Body of pancreas (tissue), 4 donors: ENCODE results near the gene DNM2. TPM values are rescaled to one million over a fixed set of nuclear protein-coding genes. Genes with fewer than 3 reads are reported as not detected.
"Not testable (repeated sequence)": the region's sequence is repeated elsewhere in the genome, so short reads cannot be mapped to it uniquely, and the experiment has no call there.

Source experiments
- ATAC-seq: fragments of 150-250 bp; one replicate; pipeline ENCODE4 v1.9.1; 2016
- DNase-seq, 4 donors: peaks; one replicate each; pipeline ENCODE4 v3.0.0-alpha.2; 2019
- H3K27ac ChIP-seq, 4 donors: fragments of 200-600 bp; sonication (generic); 1 replicate in 3 of 4; 2 replicates in 1 of 4; pipeline versions ENCODE4 v1.5.1 to v1.6.1; 2016 to 2019; ENCODE audit warnings: mild to moderate bottlenecking in 1 of 4, mixed read lengths in 1 of 4, moderate library complexity in 1 of 4
- H3K27me3 ChIP-seq, 2 donors: fragments of 200-600 bp; sonication (generic); one replicate each; pipeline ENCODE4 v1.6.0; 2016; ENCODE audit warnings: mild to moderate bottlenecking in 1 of 2
- H3K36me3 ChIP-seq, 2 donors: fragments of 200-600 bp; sonication (generic); replicated peaks in 1 of 2; 2 replicates each; pipeline ENCODE4 v1.5.1; 2016; ENCODE audit warnings: low read depth in 2 of 2; ENCODE audit not compliant: insufficient read depth in 1 of 2
- H3K4me1 ChIP-seq: fragments of 200-600 bp; sonication (generic); one replicate; pipeline ENCODE4 v1.6.0; 2016
- H3K4me3 ChIP-seq, 2 donors: fragments of 200-600 bp; sonication (generic); 1 replicate in 1 of 2; 2 replicates in 1 of 2; pipeline ENCODE4 v1.5.1; 2016 to 2019
- H3K9me3 ChIP-seq, 3 donors: fragments of 200-600 bp; sonication (generic); 1 replicate in 2 of 3; 2 replicates in 1 of 3; pipeline ENCODE4 v1.5.1; 2016
- CTCF ChIP-seq, 7 experiments: fragments of 450-650 bp in 4 of 7; fragments of 200-600 bp in 3 of 7; sonication (generic) in 3 of 7; IDR thresholded peaks; one replicate each; pipeline ENCODE4 v1.5.1; 2016 to 2019; ENCODE audit warnings: antibody characterized with exemption in 7 of 7
- POLR2A ChIP-seq, 3 donors: fragments of 450-650 bp; IDR thresholded peaks; one replicate each; pipeline ENCODE4 v1.6.1; 2016; ENCODE audit warnings: antibody characterized with exemption in 3 of 3, mild to moderate bottlenecking in 2 of 3
- WGBS, 2 donors: methylation state at CpG; one replicate each; pipeline ENCODE4 v1.1.5; 2017; 5-methylcytosine and 5-hydroxymethylcytosine counted together
- intact Hi-C: fragments of 100-400 bp; cut with DNase I; formaldehyde crosslinking; loops from one replicate; pipeline ENCODE4 v1.15.1; 2023
- total RNA-seq, 2 donors: library from RNA; depleted of rRNA; stranded (reverse); fragments of >200 nt; gene quantifications; one replicate each; pipeline ENCODE4 v1.1.0, GENCODE V29; 2016

Gene DNM2
- total RNA-seq: 100 to 1,000 TPM in 1 of 2 donors, 10 to 100 TPM in 1; 98.6 to 158 TPM

- Histone ChIP-seq H3K27ac (peak within 1 kb of the TSS; percentile 62 to 95 (median 87)), H3K4me1 (peaks cover 39% of the 10 kb centered on the region), H3K4me3 (peak within 1 kb of the TSS; percentile 71 to 90), H3K36me3 (no peaks in the 10 kb centered on the region), H3K27me3 (no peaks in the 10 kb centered on the region), H3K9me3 (no peaks in the 10 kb centered on the region)
- intact Hi-C loops: loop anchor here (10.0 kb wide), 2 partner anchors 47 to 127 kb away; partner anchors contain the start of gene C19orf38
- ATAC-seq (peak; percentile 90), DNase-seq (peak; percentile 98 to 100 (median 99))
- 0 to 1% methylated on average over 19 to 56 of the region's 57 CpGs for WGBS, 2 donors
- TF ChIP-seq CTCF (IDR thresholded peaks at IDR 0.05): peak; percentile 64 to 99 (median 96)
- TF ChIP-seq POLR2A (IDR thresholded peaks at IDR 0.05): peak; percentile 40 to 62 (median 60)
Measured at GRCh38 chr19:10717356-10718204, at the start of gene DNM2. Gene DNM2 (plus strand): TSS chr19:10718079. CDS start chr19:10718243, 164 bp downstream.

- no peak for ATAC-seq
- no peak for DNase-seq
- H3K27ac ChIP-seq: no peak overlapping the region
- no peaks in the 10 kb centered on the region for H3K9me3 ChIP-seq
- WGBS, 2 donors: 75 to 76% methylated on average over 6 of the region's 6 CpGs
- H3K27me3 ChIP-seq: no peaks in the 10 kb centered on the region
- peaks cover 5 to 16% of the 10 kb centered on the region in 2 donors for H3K36me3 ChIP-seq
- H3K4me3 ChIP-seq: no peak overlapping the region
- intact Hi-C loops: no loop called here
- H3K4me1 ChIP-seq: peaks cover 6% of the 10 kb centered on the region
- TF ChIP-seq CTCF (IDR thresholded peaks at IDR 0.05) (no peak), POLR2A (IDR thresholded peaks at IDR 0.05) (no peak)
Measured at GRCh38 chr19:10669246-10669645, 48.6 kb upstream of the DNM2 start.

GRCh38 chr19:10670182-10670581 lies 47.7 kb upstream of the DNM2 start:
- no peaks in the 10 kb centered on the region for H3K9me3 ChIP-seq
- DNase-seq (no peak), ATAC-seq (no peak)
- H3K4me1 ChIP-seq: peaks cover 6% of the 10 kb centered on the region
- H3K36me3 ChIP-seq: peaks cover 5 to 16% of the 10 kb centered on the region in 2 donors
- intact Hi-C loops: no loop called here
- TF ChIP-seq CTCF (IDR thresholded peaks at IDR 0.05) (no peak), POLR2A (IDR thresholded peaks at IDR 0.05) (no peak)
- 69 to 86% methylated on average over 1 of the region's 1 CpG for WGBS, 2 donors
- H3K27me3 ChIP-seq: no peaks in the 10 kb centered on the region
- no peak overlapping the region for H3K4me3 ChIP-seq
- no peak overlapping the region for H3K27ac ChIP-seq

GRCh38 chr19:10670876-10671804 lies 46.7 kb upstream of the DNM2 start:
- ATAC-seq (no peak), DNase-seq (no peak)
- intact Hi-C loops: no loop called here
- no peaks in the 10 kb centered on the region for H3K9me3 ChIP-seq
- H3K36me3 ChIP-seq: peaks cover 5 to 16% of the 10 kb centered on the region in 2 donors
- H3K27me3 ChIP-seq: no peaks in the 10 kb centered on the region
- TF ChIP-seq CTCF (IDR thresholded peaks at IDR 0.05) (no peak), POLR2A (IDR thresholded peaks at IDR 0.05) (no peak)
- H3K4me3 ChIP-seq: no peak overlapping the region
- WGBS, 2 donors: 81 to 83% methylated on average over 23 to 24 of the region's 24 CpGs
- H3K27ac ChIP-seq: no peak overlapping the region
- peaks cover 6% of the 10 kb centered on the region for H3K4me1 ChIP-seq

- intact Hi-C loops, H3K4me1 ChIP-seq, DNase-seq, H3K9me3 ChIP-seq, ATAC-seq, H3K27ac ChIP-seq, H3K27me3 ChIP-seq, H3K4me3 ChIP-seq: not testable (repeated sequence)
- peaks cover 5 to 16% of the 10 kb centered on the region in 2 donors for H3K36me3 ChIP-seq
- WGBS, 2 donors: 92 to 100% methylated on average over 3 of the region's 3 CpGs
Measured at GRCh38 chr19:10671922-10672321, 46.0 kb upstream of the DNM2 start.

- DNase-seq, H3K4me3 ChIP-seq, H3K9me3 ChIP-seq, H3K27me3 ChIP-seq, H3K27ac ChIP-seq, intact Hi-C loops, ATAC-seq: not testable (repeated sequence)
- 86 to 90% methylated on average over 8 of the region's 8 CpGs for WGBS, 2 donors
- Histone ChIP-seq H3K4me1 (peaks cover 14% of the 10 kb centered on the region), H3K36me3 (peaks cover 20 to 40% of the 10 kb centered on the region in 2 donors)
Measured at GRCh38 chr19:10675214-10675613, 42.7 kb upstream of the DNM2 start.
